ENCODE results near the gene JPH3.
"Not testable (repeated sequence)": the region's sequence is repeated elsewhere in the genome, so short reads cannot be mapped to it uniquely, and the experiment has no call there.

The JPH3 gene

GRCh38 chr16:87715658-87716057, 113.3 kb downstream of the JPH3 start:
- H3K4me1 ChIP-seq (ENCODE audit: control insufficient read depth in 1 of 2, insufficient read depth in 2 of 2, low read length in 2 of 2) = peaks cover 8 to 9% of the 10 kb centered on the region in 2 donors
- no peak overlapping the region for H3K9ac ChIP-seq (ENCODE audit: low read depth in 1 of 2, low read length in 2 of 2)
- H3K36me3 ChIP-seq (ENCODE audit: control insufficient read depth in 1 of 2, insufficient read depth in 2 of 2, low read length in 2 of 2) = peaks cover 10 to 56% of the 10 kb centered on the region in 2 donors
- H3K27ac ChIP-seq (ENCODE audit: low read depth, low read length) = no peak overlapping the region
- no peaks in the 10 kb centered on the region for H3K9me3 ChIP-seq (ENCODE audit: control insufficient read depth in 1 of 2, low read length in 2 of 2)
- H3K4me3 ChIP-seq (ENCODE audit: low read depth in 1 of 2, low read length in 2 of 2) = no peak overlapping the region
- no peaks in the 10 kb centered on the region for H3K27me3 ChIP-seq (ENCODE audit: control insufficient read depth in 1 of 2, insufficient read depth in 2 of 2, low read length in 2 of 2)

GRCh38 chr16:87718831-87719230, 116.5 kb downstream of the JPH3 start:
- H3K9me3 ChIP-seq (ENCODE audit: control insufficient read depth in 1 of 2, low read length in 2 of 2); H3K4me3 ChIP-seq (ENCODE audit: low read depth in 1 of 2, low read length in 2 of 2); H3K4me1 ChIP-seq (ENCODE audit: control insufficient read depth in 1 of 2, insufficient read depth in 2 of 2, low read length in 2 of 2); H3K27me3 ChIP-seq (ENCODE audit: control insufficient read depth in 1 of 2, insufficient read depth in 2 of 2, low read length in 2 of 2); H3K9ac ChIP-seq (ENCODE audit: low read depth in 1 of 2, low read length in 2 of 2); H3K27ac ChIP-seq (ENCODE audit: low read depth, low read length): not testable (repeated sequence)
- H3K36me3 ChIP-seq (ENCODE audit: control insufficient read depth in 1 of 2, insufficient read depth in 2 of 2, low read length in 2 of 2) = peaks cover 3 to 65% of the 10 kb centered on the region in 2 donors

GRCh38 chr16:87720446-87720845, 118.1 kb downstream of the JPH3 start:
- H3K9me3 ChIP-seq (ENCODE audit: control insufficient read depth in 1 of 2, low read length in 2 of 2) = no peaks in the 10 kb centered on the region
- H3K9ac ChIP-seq (ENCODE audit: low read depth in 1 of 2, low read length in 2 of 2) = no peak overlapping the region
- H3K27me3 ChIP-seq (ENCODE audit: control insufficient read depth in 1 of 2, insufficient read depth in 2 of 2, low read length in 2 of 2) = no peaks in the 10 kb centered on the region
- no peaks in the 10 kb centered on the region for H3K4me1 ChIP-seq (ENCODE audit: control insufficient read depth in 1 of 2, insufficient read depth in 2 of 2, low read length in 2 of 2)
- H3K36me3 ChIP-seq (ENCODE audit: control insufficient read depth in 1 of 2, insufficient read depth in 2 of 2, low read length in 2 of 2) = peaks cover 3 to 53% of the 10 kb centered on the region in 2 donors
- no peak overlapping the region for H3K27ac ChIP-seq (ENCODE audit: low read depth, low read length)
- H3K4me3 ChIP-seq (ENCODE audit: low read depth in 1 of 2, low read length in 2 of 2) = no peak overlapping the region

- H3K4me3 ChIP-seq (ENCODE audit: low read depth in 1 of 2, low read length in 2 of 2) = no peak overlapping the region
- no peak overlapping the region for H3K9ac ChIP-seq (ENCODE audit: low read depth in 1 of 2, low read length in 2 of 2)
- no peaks in the 10 kb centered on the region for H3K27me3 ChIP-seq (ENCODE audit: control insufficient read depth in 1 of 2, insufficient read depth in 2 of 2, low read length in 2 of 2)
- H3K36me3 ChIP-seq (ENCODE audit: control insufficient read depth in 1 of 2, insufficient read depth in 2 of 2, low read length in 2 of 2) = peaks cover 3 to 48% of the 10 kb centered on the region in 2 donors
- H3K4me1 ChIP-seq (ENCODE audit: control insufficient read depth in 1 of 2, insufficient read depth in 2 of 2, low read length in 2 of 2) = no peaks in the 10 kb centered on the region
- H3K27ac ChIP-seq (ENCODE audit: low read depth, low read length) = no peak overlapping the region
- no peaks in the 10 kb centered on the region for H3K9me3 ChIP-seq (ENCODE audit: control insufficient read depth in 1 of 2, low read length in 2 of 2)
These were observed 119.6 kb downstream of the JPH3 start for GRCh38 chr16:87721622-87722585.

- no peaks in the 10 kb centered on the region for H3K9me3 ChIP-seq (ENCODE audit: control insufficient read depth in 1 of 2, low read length in 2 of 2)
- H3K4me3 ChIP-seq (ENCODE audit: low read depth in 1 of 2, low read length in 2 of 2) = no peak overlapping the region
- peaks cover 3 to 51% of the 10 kb centered on the region in 2 donors for H3K36me3 ChIP-seq (ENCODE audit: control insufficient read depth in 1 of 2, insufficient read depth in 2 of 2, low read length in 2 of 2)
- H3K9ac ChIP-seq (ENCODE audit: low read depth in 1 of 2, low read length in 2 of 2) = no peak overlapping the region
- no peaks in the 10 kb centered on the region for H3K4me1 ChIP-seq (ENCODE audit: control insufficient read depth in 1 of 2, insufficient read depth in 2 of 2, low read length in 2 of 2)
- H3K27ac ChIP-seq (ENCODE audit: low read depth, low read length) = no peak overlapping the region
- H3K27me3 ChIP-seq (ENCODE audit: control insufficient read depth in 1 of 2, insufficient read depth in 2 of 2, low read length in 2 of 2) = no peaks in the 10 kb centered on the region
These were observed 120.4 kb downstream of the JPH3 start for GRCh38 chr16:87722590-87723225.

GRCh38 chr16:87723226-87723623, 120.9 kb downstream of the JPH3 start:
- Histone ChIP-seq H3K36me3 (ENCODE audit: control insufficient read depth in 1 of 2, insufficient read depth in 2 of 2, low read length in 2 of 2) (peaks cover 3 to 53% of the 10 kb centered on the region in 2 donors), H3K27ac (ENCODE audit: low read depth, low read length) (no peak overlapping the region), H3K9ac (ENCODE audit: low read depth in 1 of 2, low read length in 2 of 2) (no peak overlapping the region), H3K4me3 (ENCODE audit: low read depth in 1 of 2, low read length in 2 of 2) (no peak overlapping the region), H3K9me3 (ENCODE audit: control insufficient read depth in 1 of 2, low read length in 2 of 2) (no peaks in the 10 kb centered on the region), H3K4me1 (ENCODE audit: control insufficient read depth in 1 of 2, insufficient read depth in 2 of 2, low read length in 2 of 2) (no peaks in the 10 kb centered on the region), H3K27me3 (ENCODE audit: control insufficient read depth in 1 of 2, insufficient read depth in 2 of 2, low read length in 2 of 2) (no peaks in the 10 kb centered on the region)

- H3K36me3 ChIP-seq (ENCODE audit: control insufficient read depth in 1 of 2, insufficient read depth in 2 of 2, low read length in 2 of 2) = peaks cover 3 to 59% of the 10 kb centered on the region in 2 donors
- no peaks in the 10 kb centered on the region for H3K4me1 ChIP-seq (ENCODE audit: control insufficient read depth in 1 of 2, insufficient read depth in 2 of 2, low read length in 2 of 2)
- H3K4me3 ChIP-seq (ENCODE audit: low read depth in 1 of 2, low read length in 2 of 2) = no peak overlapping the region
- H3K27ac ChIP-seq (ENCODE audit: low read depth, low read length) = no peak overlapping the region
- H3K9ac ChIP-seq (ENCODE audit: low read depth in 1 of 2, low read length in 2 of 2) = no peak overlapping the region
- H3K9me3 ChIP-seq (ENCODE audit: control insufficient read depth in 1 of 2, low read length in 2 of 2) = no peaks in the 10 kb centered on the region
- no peaks in the 10 kb centered on the region for H3K27me3 ChIP-seq (ENCODE audit: control insufficient read depth in 1 of 2, insufficient read depth in 2 of 2, low read length in 2 of 2)
These were observed 122.4 kb downstream of the JPH3 start for GRCh38 chr16:87724490-87725291.

- Histone ChIP-seq H3K4me1 (ENCODE audit: control insufficient read depth in 1 of 2, insufficient read depth in 2 of 2, low read length in 2 of 2) (no peaks in the 10 kb centered on the region), H3K4me3 (ENCODE audit: low read depth in 1 of 2, low read length in 2 of 2) (no peak overlapping the region), H3K9ac (ENCODE audit: low read depth in 1 of 2, low read length in 2 of 2) (no peak overlapping the region), H3K9me3 (ENCODE audit: control insufficient read depth in 1 of 2, low read length in 2 of 2) (no peaks in the 10 kb centered on the region), H3K27me3 (ENCODE audit: control insufficient read depth in 1 of 2, insufficient read depth in 2 of 2, low read length in 2 of 2) (no peaks in the 10 kb centered on the region), H3K27ac (ENCODE audit: low read depth, low read length) (no peak overlapping the region), H3K36me3 (ENCODE audit: control insufficient read depth in 1 of 2, insufficient read depth in 2 of 2, low read length in 2 of 2) (peaks cover 0 to 58% of the 10 kb centered on the region in 2 donors)
These were observed 123.4 kb downstream of the JPH3 start for GRCh38 chr16:87725596-87726235.

- not testable (repeated sequence) for H3K27ac ChIP-seq (ENCODE audit: low read depth, low read length); H3K9ac ChIP-seq (ENCODE audit: low read depth in 1 of 2, low read length in 2 of 2); H3K27me3 ChIP-seq (ENCODE audit: control insufficient read depth in 1 of 2, insufficient read depth in 2 of 2, low read length in 2 of 2); H3K9me3 ChIP-seq (ENCODE audit: control insufficient read depth in 1 of 2, low read length in 2 of 2); H3K4me1 ChIP-seq (ENCODE audit: control insufficient read depth in 1 of 2, insufficient read depth in 2 of 2, low read length in 2 of 2); H3K4me3 ChIP-seq (ENCODE audit: low read depth in 1 of 2, low read length in 2 of 2)
- peaks cover 0 to 62% of the 10 kb centered on the region in 2 donors for H3K36me3 ChIP-seq (ENCODE audit: control insufficient read depth in 1 of 2, insufficient read depth in 2 of 2, low read length in 2 of 2)
These were observed 124.3 kb downstream of the JPH3 start for GRCh38 chr16:87726577-87726976.
